ENCODE results near the gene CDC42BPB. TPM values are rescaled to one million over a fixed set of nuclear protein-coding genes. Genes with fewer than 3 reads are reported as not detected.

CDC42BPB gene
- total RNA-seq, 1 donor from 2014 or later, result 68.9 TPM

- ATAC-seq, result no peak
These were observed 112.7 kb downstream of the CDC42BPB start for GRCh38 chr14:102944448-102945330.

GRCh38 chr14:102943979-102944378, 113.4 kb downstream of the CDC42BPB start:
- ATAC-seq (no peak), DNase-seq (ENCODE audit: missing footprints) (no peak)
- intact Hi-C loops (cut with DNase I), result no loop called here

More at GRCh38 chr14:102944448-102945330, 112.7 kb downstream of the CDC42BPB start:
- no peak for DNase-seq (ENCODE audit: missing footprints)
- intact Hi-C loops (cut with DNase I), result no loop called here

- DNase-seq (ENCODE audit: missing footprints), result no peak
- intact Hi-C loops (cut with DNase I), result no loop called here
- ATAC-seq, result no peak
These were observed 113.9 kb downstream of the CDC42BPB start for GRCh38 chr14:102943454-102943853.

- DNase-seq (ENCODE audit: missing footprints) (no peak), ATAC-seq (no peak)
- intact Hi-C loops (cut with DNase I), result no loop called here
These were observed 115.3 kb downstream of the CDC42BPB start for GRCh38 chr14:102942069-102942468.

DNA sequence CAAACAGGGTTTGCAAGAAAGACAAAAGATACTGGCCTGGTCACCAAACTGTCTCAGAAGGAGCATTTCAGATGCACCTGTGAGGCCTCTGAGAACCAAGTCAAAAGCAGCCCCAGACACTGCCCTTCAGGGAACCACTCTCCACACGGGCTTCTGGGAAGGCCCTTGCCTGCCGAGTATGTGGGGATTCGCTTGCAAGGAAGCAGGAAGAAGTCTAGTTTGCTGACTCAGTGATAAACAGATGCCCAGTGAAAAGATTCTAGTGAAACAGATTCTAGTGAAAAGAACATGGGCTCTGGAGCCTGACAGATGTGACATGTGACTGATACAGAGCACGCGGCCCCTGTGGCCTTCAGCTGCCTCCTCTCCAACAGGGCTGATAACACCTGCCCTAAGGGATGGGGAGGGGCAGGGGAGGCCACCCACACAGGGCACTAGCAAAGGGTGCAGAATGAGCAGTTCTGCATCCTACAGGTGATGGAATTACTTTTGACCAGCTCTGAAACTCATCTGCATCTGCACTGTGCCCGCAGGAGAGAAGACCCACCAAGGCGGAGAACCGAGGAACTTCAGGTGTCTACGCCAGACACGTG, 115.8 kb downstream of the CDC42BPB start:
- DNase-seq (ENCODE audit: missing footprints), result no peak
- intact Hi-C loops (cut with DNase I), result no loop called here
- ATAC-seq, result no peak

DNA sequence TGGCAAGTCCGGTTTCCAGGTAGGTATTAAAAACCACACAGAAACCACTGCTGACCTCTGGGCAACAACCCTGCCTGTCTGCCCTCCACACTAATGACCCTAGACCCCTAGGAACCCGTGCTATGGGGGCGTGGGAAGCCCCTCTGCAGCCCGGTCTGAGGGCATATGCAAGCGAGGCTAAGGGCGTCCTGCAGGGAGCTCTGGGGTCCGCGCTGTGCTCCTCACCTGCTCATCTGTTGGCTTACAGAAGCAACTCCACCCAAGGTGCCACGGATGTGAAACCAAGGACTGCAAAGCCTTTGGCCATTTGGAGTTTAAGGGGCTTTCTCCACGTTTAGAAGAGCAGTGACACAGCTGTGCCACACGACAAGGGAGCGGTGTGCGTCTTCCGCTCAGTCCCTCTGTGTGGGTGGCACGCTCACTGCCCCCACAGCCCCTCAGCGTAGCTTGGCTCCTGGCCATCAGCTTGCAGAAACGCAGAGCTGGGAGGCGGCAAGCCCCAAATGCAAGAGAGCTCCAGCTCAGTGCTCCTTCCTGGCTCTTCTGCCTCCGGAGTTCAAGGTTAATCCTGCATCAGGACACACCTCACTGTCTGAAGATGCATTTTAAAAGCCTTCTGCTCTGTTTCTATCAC, 116.5 kb downstream of the CDC42BPB start:
- no peak for DNase-seq (ENCODE audit: missing footprints)
- ATAC-seq, result no peak
- intact Hi-C loops (cut with DNase I), result no loop called here

- DNase-seq (ENCODE audit: missing footprints) (no peak), ATAC-seq (no peak)
- intact Hi-C loops (cut with DNase I), result no loop called here
These were observed 117.4 kb downstream of the CDC42BPB start for GRCh38 chr14:102939820-102940561.

- DNase-seq (ENCODE audit: missing footprints) (no peak), ATAC-seq (no peak)
- intact Hi-C loops (cut with DNase I), result no loop called here
These were observed 118.0 kb downstream of the CDC42BPB start for GRCh38 chr14:102939329-102939728.

- DNase-seq (ENCODE audit: missing footprints) (no peak), ATAC-seq (no peak)
- intact Hi-C loops (cut with DNase I), result no loop called here
These were observed 119.2 kb downstream of the CDC42BPB start for GRCh38 chr14:102938191-102938590.

DNA sequence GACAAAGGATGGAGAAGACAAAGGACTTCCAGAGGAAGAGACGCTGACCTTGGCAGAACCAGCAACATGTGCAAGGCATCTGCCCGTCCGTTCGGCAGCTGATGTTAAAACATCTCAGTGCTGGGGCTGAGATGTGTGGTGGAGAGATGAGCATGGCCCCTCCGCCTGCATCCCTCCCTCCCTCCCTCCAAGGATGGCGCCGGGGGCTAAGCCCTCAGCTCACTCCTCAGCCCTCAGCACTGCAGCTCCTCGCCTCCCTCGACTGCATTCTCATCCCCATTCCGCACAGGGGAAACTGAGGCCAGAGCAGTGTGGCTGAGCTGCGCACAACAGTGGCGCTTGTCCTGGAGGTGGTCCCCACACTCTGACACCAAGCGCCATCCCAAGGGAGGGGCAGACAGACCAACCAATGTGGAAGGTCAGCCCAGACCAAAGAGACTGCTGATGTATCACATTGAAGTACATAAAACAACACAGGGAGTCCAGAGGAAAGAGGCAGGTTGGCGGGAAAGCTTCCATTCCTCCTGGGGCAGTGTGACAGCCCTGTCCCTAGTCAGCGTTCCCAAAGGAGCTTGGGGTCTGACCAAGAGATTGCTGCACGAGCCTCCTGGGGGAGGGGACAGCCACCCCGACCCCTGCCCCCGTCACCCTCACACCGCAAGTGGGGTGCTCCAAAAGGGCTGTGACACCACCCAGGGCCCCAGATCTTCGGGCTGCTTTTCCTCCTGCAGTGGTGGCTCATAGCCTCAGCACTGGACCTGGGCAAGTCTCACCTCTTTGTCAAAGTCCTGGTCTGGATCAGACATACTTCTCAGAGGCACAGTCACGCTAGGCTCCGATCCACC, 119.8 kb downstream of the CDC42BPB start:
- intact Hi-C loops (cut with DNase I), result no loop called here
- DNase-seq (ENCODE audit: missing footprints) (no peak), ATAC-seq (no peak)

DNA sequence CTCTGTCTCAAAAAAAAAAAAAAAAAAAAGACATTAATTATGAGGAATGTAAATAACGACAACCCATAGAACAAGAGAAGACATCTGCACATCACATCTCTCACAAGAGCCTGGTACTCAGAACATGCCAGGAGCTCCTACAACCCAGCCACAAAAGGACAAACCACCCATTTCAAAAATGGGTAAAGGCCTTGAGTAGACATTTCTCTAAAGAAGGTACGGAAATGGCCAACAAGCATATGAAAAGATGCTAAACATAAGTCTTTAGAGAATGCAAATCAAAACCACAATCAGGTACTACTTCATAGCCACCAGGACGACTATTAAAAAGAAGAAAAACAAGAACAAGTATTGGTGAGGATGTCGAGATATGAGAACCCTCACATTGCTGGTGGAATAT, 121.6 kb downstream of the CDC42BPB start:
- no peak for ATAC-seq
- no peak for DNase-seq (ENCODE audit: missing footprints)
- intact Hi-C loops (cut with DNase I), result no loop called here

- ATAC-seq (no peak), DNase-seq (ENCODE audit: missing footprints) (peak; percentile 35)
- intact Hi-C loops (cut with DNase I), result no loop called here
These were observed 123.6 kb downstream of the CDC42BPB start for GRCh38 chr14:102933618-102934231.

DNA sequence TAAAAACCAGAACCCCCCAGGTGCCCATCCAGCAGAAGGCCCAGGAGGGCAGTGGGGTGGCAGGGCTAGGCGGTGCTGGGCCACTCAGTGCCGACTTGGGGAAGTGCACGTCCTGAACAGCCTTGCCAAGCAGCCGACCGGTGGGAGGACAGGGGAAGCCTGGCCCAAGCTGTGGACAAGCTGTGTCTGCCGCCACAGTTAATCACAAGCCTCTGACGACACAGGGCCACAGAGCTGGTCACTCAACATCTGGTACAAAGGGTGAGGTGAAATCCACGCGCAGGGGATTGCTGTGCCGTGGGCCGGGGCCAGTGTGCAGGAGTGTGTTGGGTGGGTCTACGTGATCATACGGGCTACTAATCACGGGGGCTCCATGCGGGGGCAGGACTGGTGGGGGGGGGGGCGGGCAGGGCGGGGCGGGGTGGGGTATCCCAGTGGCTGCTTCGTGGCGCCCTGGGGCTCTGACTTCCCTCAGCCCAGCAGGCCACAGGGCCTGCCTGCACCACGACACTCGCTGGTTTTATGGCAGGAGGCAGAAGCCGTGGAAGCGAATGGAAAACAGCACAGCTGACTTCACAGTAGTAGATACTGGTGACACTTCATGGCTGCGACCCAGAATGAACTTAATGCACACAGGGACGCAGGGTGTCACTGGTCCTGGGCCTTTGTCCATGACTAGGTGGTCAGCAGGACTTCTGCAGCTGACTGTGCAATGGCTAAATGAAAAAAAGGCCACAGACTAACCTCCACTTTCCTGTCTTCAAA, 124.7 kb downstream of the CDC42BPB start:
- ATAC-seq (no peak), DNase-seq (ENCODE audit: missing footprints) (peak; percentile 33)
- intact Hi-C loops (cut with DNase I), result no loop called here

DNA sequence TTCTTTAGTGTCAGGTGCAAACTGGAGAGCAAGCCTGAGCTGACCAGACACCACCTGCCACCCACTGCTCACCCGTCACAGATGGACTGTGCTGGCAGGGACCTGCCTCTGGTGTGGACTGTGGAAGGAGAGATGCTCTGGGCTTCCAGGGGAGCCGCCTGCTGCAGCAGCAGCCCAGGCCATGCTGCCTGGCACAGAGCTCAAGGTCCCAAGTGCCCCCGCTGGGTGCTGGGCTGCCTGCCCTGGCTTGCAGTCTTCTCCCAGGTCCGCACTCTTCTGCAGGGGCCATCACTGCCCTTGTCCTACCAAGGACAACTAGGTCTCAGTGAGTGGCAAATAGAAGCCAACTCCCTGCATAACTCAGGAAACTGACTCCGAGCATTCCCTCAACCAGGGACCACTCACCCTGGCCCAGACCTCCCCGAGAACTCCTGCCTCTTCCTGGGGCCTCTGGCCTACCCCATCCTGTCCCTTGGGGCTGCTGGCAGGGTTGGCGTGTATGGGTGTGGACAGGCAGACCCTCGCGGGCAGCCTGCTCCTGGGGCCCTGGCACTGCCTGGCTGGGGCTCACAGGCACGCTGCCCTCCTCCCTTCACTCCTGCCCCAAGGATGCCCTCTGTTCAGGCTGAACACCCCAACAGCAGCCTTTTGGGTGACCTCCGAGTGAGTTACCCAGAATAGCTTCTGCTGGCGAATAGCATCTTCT, 125.6 kb downstream of the CDC42BPB start:
- intact Hi-C loops (cut with DNase I), result no loop called here
- ATAC-seq (no peak), DNase-seq (ENCODE audit: missing footprints) (peak; percentile 63)

- intact Hi-C loops (cut with DNase I), result no loop called here
- DNase-seq (ENCODE audit: missing footprints) (peak; percentile 33), ATAC-seq (no peak)
These were observed 126.4 kb downstream of the CDC42BPB start for GRCh38 chr14:102930753-102931579.
